Activated CD8-positive, alpha-beta T cell treated with anti-CD3 and anti-CD28 coated beads for 36 hours (primary cell): ENCODE measurements around the gene DCUN1D4. TPM values are rescaled to one million over a fixed set of nuclear protein-coding genes. Genes with fewer than 3 reads are reported as not detected.

Experiments used
- ATAC-seq: fragments of 200-7000 bp; cut with Tn5 transposase; one replicate; pipeline ENCODE4 v1.10.0; 2021; ENCODE audit warnings: mild to moderate bottlenecking, moderate library complexity
- CTCF ChIA-PET: fragments of 350-600 bp; sonication (Branson Sonifier 250); formaldehyde crosslinking; loops from one replicate; lab custom pipeline; 2021; ENCODE audit warnings: antibody characterized with exemption; lab: Charles Lee
- POLR2A ChIA-PET: fragments of 350-600 bp; sonication (Branson Sonifier 250); formaldehyde crosslinking; loops from one replicate; lab custom pipeline; 2021; ENCODE audit warnings: antibody characterized with exemption; lab: Charles Lee
- DNase-seq: peaks from one replicate; pipeline ENCODE4 v3.0.0-alpha.2; 2020
- H3K27ac Mint-ChIP-seq: one replicate; pipeline ENCODE4 v1.8.0; 2021; ENCODE audit warnings: mild to moderate bottlenecking, mixed read lengths
- H3K27me3 Mint-ChIP-seq: one replicate; pipeline ENCODE4 v1.8.0; 2021; ENCODE audit warnings: mixed read lengths
- H3K36me3 Mint-ChIP-seq: one replicate; pipeline ENCODE4 v1.8.0; 2021; ENCODE audit warnings: low read depth, mixed read lengths
- H3K4me1 Mint-ChIP-seq: one replicate; pipeline ENCODE4 v1.8.0; 2021; ENCODE audit warnings: low read depth, mixed read lengths
- H3K4me3 Mint-ChIP-seq: one replicate; pipeline ENCODE4 v1.8.0; 2021; ENCODE audit warnings: mild to moderate bottlenecking, moderate library complexity, mixed read lengths
- H3K9me3 Mint-ChIP-seq: one replicate; pipeline ENCODE4 v1.8.0; 2021; ENCODE audit warnings: mixed read lengths
- intact Hi-C: fragments of 100-400 bp; cut with micrococcal nuclease; formaldehyde crosslinking; loops from one replicate; pipeline ENCODE4 v1.10.0; 2022
- total RNA-seq, 2 experiments: library from RNA; stranded (reverse); gene quantifications; one replicate each; pipeline ENCODE4 v1.2.3, GENCODE V29; 2021
- TF ChIP-seq, protein P1 (sequence below): fragments of 200-600 bp; IDR thresholded peaks from one replicate; pipeline ENCODE4 v1.8.0; 2022; ENCODE audit warnings: antibody characterized with exemption, mild to moderate bottlenecking

Gene DCUN1D4
- total RNA-seq, result 10 to 100 TPM; 32.6 to 39.8 TPM

DNA sequence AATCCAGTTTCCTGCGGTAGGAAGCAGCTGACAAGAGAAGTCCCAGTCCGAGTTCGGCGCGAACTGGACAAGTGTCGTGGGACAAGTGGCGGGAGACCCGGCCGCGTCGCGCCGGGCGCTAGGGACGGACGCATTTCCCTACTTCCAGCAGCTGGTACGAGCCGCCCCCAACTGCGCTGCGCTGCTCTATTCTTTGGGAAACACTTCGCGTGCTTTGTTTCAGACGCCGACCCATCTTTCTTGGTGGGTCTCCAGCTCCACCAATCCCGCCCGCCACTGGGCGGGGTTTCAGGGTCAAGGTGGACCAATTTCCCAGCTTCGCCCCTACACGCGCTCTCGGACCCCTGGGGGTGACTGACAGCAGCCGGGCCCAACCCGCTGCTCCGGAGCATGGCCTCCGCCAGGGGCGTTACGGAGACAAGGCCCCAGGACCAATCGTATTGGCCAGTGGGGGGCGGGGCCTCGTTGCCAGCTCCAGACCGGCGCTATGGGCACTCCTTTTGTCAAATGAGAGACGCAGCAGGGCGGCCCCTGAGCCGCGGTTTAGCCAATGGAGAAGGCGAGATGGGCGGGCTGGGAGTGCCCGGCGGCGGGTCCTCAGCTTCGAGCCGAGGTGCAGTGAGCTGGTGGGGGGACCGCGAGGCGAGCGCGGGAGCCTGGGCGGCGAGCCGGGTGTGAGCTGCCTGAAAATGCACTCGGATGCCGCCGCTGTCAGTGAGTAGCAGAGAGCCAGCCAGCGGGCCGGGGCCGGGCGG, at the start of gene DCUN1D4:
TSS of gene DCUN1D4 (plus strand) at position 600 of the 755 bp plus-strand sequence. CDS start at position 690, 90 bp downstream.
- POLR2A ChIA-PET, result interaction anchor here (0.7 to 1.3 kb wide), 4 partner anchors 10 to 195 kb away, joined by 3 read pairs; partner anchors contain the start of gene SGCB
- Mint-ChIP-seq H3K9me3 (no peaks in the 10 kb centered on the region), H3K36me3 (peaks cover 6% of the 10 kb centered on the region), H3K27me3 (no peaks in the 10 kb centered on the region), H3K27ac (peak within 1 kb of the TSS; percentile 91), H3K4me1 (peaks cover 20% of the 10 kb centered on the region), H3K4me3 (peak within 1 kb of the TSS; percentile 88)
- CTCF ChIA-PET, result interaction anchor here (0.9 to 2.0 kb wide), 4 partner anchors 10 to 53 kb away, joined by 3 to 12 read pairs (median 4); no protein-coding TSS in a partner anchor
- ATAC-seq (peak; percentile 90), DNase-seq (peak; percentile 99)
- TF ChIP-seq, protein P1, sequence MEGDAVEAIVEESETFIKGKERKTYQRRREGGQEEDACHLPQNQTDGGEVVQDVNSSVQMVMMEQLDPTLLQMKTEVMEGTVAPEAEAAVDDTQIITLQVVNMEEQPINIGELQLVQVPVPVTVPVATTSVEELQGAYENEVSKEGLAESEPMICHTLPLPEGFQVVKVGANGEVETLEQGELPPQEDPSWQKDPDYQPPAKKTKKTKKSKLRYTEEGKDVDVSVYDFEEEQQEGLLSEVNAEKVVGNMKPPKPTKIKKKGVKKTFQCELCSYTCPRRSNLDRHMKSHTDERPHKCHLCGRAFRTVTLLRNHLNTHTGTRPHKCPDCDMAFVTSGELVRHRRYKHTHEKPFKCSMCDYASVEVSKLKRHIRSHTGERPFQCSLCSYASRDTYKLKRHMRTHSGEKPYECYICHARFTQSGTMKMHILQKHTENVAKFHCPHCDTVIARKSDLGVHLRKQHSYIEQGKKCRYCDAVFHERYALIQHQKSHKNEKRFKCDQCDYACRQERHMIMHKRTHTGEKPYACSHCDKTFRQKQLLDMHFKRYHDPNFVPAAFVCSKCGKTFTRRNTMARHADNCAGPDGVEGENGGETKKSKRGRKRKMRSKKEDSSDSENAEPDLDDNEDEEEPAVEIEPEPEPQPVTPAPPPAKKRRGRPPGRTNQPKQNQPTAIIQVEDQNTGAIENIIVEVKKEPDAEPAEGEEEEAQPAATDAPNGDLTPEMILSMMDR, result no peak
- intact Hi-C loops, result no loop called here

DNA sequence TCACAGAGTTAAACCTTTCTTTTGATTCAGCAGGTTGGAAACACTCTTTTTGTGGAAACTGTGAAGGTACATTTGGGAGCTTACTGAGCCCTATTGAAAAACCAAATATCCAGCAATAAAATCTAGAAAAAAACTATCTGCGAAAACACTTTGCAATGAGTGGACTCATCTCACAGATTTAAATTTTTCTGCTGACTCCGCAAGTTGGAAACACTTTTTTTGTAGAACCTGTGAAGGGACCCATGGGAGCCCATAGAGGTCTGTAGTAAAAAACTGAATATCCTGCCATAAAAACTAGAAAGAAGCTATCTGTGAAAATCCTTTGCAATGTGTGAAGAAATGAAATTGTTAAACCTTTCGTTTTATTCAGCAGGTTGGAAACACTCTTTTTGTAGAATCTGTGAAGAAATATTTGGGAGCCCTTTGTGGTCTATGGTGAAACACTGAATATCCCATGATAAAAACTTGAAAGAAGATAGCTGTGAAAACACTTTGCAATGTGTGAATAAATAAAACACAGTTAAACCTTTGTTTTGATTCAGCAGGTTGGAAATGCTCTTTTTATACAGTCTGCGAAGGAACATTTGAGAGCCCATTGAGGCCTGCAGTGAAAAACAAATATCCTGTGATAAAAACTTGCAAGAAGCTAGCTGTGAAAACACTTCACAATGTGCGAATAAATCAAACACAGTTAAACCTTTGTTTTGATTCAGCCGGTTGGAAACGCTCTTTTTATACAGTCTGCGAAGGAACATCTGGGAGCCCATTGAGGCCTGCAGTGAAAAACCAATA, 22.3 kb upstream of the DCUN1D4 start:
- H3K27ac Mint-ChIP-seq, result no peak overlapping the region
- POLR2A ChIA-PET, result no interaction called here
- no peak for ATAC-seq

DNA sequence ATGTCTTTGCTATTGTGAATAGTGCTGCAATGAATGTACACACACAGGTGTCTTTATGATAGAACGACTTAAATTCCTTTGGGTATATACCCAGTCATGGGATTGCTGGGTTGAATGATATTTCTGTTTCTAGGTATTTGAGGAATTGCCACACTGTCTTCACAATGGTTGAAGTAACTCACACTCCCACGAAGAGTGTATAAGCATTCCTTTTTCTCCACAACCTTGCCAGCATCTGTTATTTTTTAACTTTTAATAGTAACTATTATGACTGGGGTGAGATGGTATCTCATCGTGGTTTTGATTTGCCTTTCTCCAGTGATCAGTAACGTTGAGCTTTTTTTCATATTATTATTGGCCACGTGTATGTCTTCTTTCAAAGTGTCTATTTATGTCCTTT, 17.6 kb upstream of the DCUN1D4 start:
- POLR2A ChIA-PET, result no interaction called here
- no peaks in the 10 kb centered on the region for H3K36me3 Mint-ChIP-seq
- TF ChIP-seq, protein P1, result no peak
- no peak overlapping the region for H3K27ac Mint-ChIP-seq
- no peaks in the 10 kb centered on the region for H3K4me1 Mint-ChIP-seq
- ATAC-seq (no peak), DNase-seq (no peak)
- H3K27me3 Mint-ChIP-seq, result peaks cover 4% of the 10 kb centered on the region
- no peak overlapping the region for H3K4me3 Mint-ChIP-seq
- CTCF ChIA-PET, result no interaction called here
- intact Hi-C loops, result no loop called here
- H3K9me3 Mint-ChIP-seq, result peaks cover 4% of the 10 kb centered on the region

More for the DNA sequence above, 22.3 kb upstream of the DCUN1D4 start:
- H3K36me3 Mint-ChIP-seq, result peaks cover 9% of the 10 kb centered on the region
- H3K27me3 Mint-ChIP-seq, result no peaks in the 10 kb centered on the region
- TF ChIP-seq, protein P1, result no peak
- CTCF ChIA-PET, result interaction anchor here (0.9 kb wide), 1 partner anchor 88 kb away, joined by 3 read pairs; no protein-coding TSS in a partner anchor
- intact Hi-C loops, result no loop called here
- H3K4me3 Mint-ChIP-seq, result no peak overlapping the region
- peaks cover 15% of the 10 kb centered on the region for H3K9me3 Mint-ChIP-seq
- no peaks in the 10 kb centered on the region for H3K4me1 Mint-ChIP-seq
- no peak for DNase-seq

DNA sequence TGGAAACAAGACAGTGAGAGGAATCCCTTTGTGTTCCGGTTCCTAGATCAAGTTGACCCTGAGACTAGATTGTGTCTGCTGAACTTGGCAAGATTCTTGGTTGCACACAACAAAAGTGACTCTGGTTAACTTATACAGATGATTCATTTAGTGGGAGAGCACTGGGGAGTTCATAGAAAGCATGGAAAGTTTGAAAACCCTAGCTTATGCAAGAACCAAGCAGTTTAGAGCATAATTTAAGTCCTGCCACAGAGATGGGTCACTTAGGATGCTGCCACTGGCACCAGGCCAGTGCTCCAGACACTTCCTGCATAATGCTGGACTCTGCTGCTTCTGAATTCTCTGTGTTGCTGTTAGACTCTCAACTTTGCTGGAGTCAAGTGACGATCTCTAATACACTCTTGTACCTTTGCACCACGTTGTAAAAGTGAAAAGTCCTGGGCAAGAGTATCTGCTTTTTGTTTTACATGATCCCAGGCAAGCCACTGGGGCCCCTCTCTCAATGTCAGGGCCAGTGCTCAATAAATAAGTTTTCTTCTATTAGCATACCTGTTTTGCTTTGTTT, 12.7 kb upstream of the DCUN1D4 start:
- TF ChIP-seq, protein P1, result no peak
- CTCF ChIA-PET, result interaction anchor here (0.9 to 1.4 kb wide), 4 partner anchors 16 to 57 kb away, joined by 3 to 4 read pairs (median 4); no protein-coding TSS in a partner anchor

More for the DNA sequence above, 12.7 kb upstream of the DCUN1D4 start:
- POLR2A ChIA-PET, result no interaction called here
- peaks cover 7% of the 10 kb centered on the region for H3K27me3 Mint-ChIP-seq
- H3K9me3 Mint-ChIP-seq, result no peaks in the 10 kb centered on the region
- DNase-seq, result no peak
- no peak overlapping the region for H3K27ac Mint-ChIP-seq
- H3K4me1 Mint-ChIP-seq, result no peaks in the 10 kb centered on the region
- intact Hi-C loops, result no loop called here
- no peak overlapping the region for H3K4me3 Mint-ChIP-seq
- no peak for ATAC-seq
- H3K36me3 Mint-ChIP-seq, result no peaks in the 10 kb centered on the region
